OCI-LY7 (cell line): ENCODE measurements around the gene CTSZ. TPM values are rescaled to one million over a fixed set of nuclear protein-coding genes. Genes with fewer than 3 reads are reported as not detected.

Source experiments
- BruUV-seq: library from RNA; stranded (reverse); fragments of 400-500 nt; replicated peaks from 2 replicates; lab custom pipeline; 2021; lab: Mats Ljungman, UMichigan
- CTCF ChIA-PET: fragments of 300-600 bp; sonication (Branson Sonifier 250); formaldehyde crosslinking; loops from one replicate; lab custom pipeline; 2022; ENCODE audit warnings: antibody characterized with exemption; ENCODE audit not compliant: unreplicated experiment; lab: Charles Lee
- POLR2A ChIA-PET: fragments of 300-600 bp; sonication (Branson Sonifier 250); formaldehyde crosslinking; loops from one replicate; lab custom pipeline; 2022; ENCODE audit warnings: antibody characterized with exemption; lab: Charles Lee
- DNase-seq: peaks from one replicate; pipeline ENCODE4 v3.0.0-alpha.2; 2015; ENCODE audit warnings: low spot score
- H2AFZ ChIP-seq: fragments of 200-600 bp; sonication (generic), shearing (Covaris generic); 2 replicates; pipeline ENCODE4 v1.6.1; 2014; ENCODE audit warnings: mild to moderate bottlenecking, antibody characterized with exemption, low read length, moderate library complexity
- H3K27ac ChIP-seq: fragments of 200-600 bp; sonication (generic); 2 replicates; pipeline ENCODE4 v1.5.1; 2014; ENCODE audit warnings: mixed run types, low read depth, mild to moderate bottlenecking, moderate library complexity, low read length, inconsistent platforms; ENCODE audit not compliant: poor library complexity, severe bottlenecking
- H3K36me3 ChIP-seq: fragments of 200-600 bp; sonication (generic); 2 replicates; pipeline ENCODE4 v1.6.1; 2014; ENCODE audit warnings: mild to moderate bottlenecking, antibody characterized with exemption, low read length, moderate library complexity, mixed read lengths; ENCODE audit not compliant: insufficient read depth
- H3K4me1 ChIP-seq: fragments of 200-600 bp; sonication (generic); 2 replicates; pipeline ENCODE4 v1.5.1; 2014; ENCODE audit warnings: mild to moderate bottlenecking, low read length; ENCODE audit not compliant: insufficient read depth, poor library complexity, severe bottlenecking
- H3K4me2 ChIP-seq: fragments of 200-600 bp; sonication (generic); 2 replicates; pipeline ENCODE4 v1.6.1; 2014; ENCODE audit warnings: mild to moderate bottlenecking, low read length
- H3K4me3 ChIP-seq: fragments of 200-600 bp; sonication (generic); 2 replicates; pipeline ENCODE4 v1.5.1; 2014; ENCODE audit warnings: mild to moderate bottlenecking, low read depth, low read length; ENCODE audit not compliant: poor library complexity, severe bottlenecking
- H3K79me2 ChIP-seq: fragments of 200-600 bp; sonication (generic); 2 replicates; pipeline ENCODE4 v1.6.1; 2016; ENCODE audit warnings: low read depth, mild to moderate bottlenecking, low read length, moderate library complexity, mixed read lengths; ENCODE audit not compliant: insufficient read depth
- H3K9me2 ChIP-seq: fragments of 200-600 bp; sonication (generic); 2 replicates; pipeline ENCODE4 v1.6.1; 2016; ENCODE audit warnings: mild to moderate bottlenecking, low read length, mixed read lengths; ENCODE audit not compliant: insufficient read depth
- H3K9me3 ChIP-seq: fragments of 200-600 bp; sonication (generic); 2 replicates; pipeline ENCODE4 v1.6.1; 2014; ENCODE audit warnings: mild to moderate bottlenecking, mixed run types, low read length, mixed read lengths
- H4K20me1 ChIP-seq: fragments of 200-600 bp; sonication (generic); 2 replicates; pipeline ENCODE4 v1.6.1; 2014; ENCODE audit warnings: mild to moderate bottlenecking, antibody characterized with exemption, low read length, moderate library complexity, mixed read lengths; ENCODE audit not compliant: insufficient read depth
- CTCF ChIP-seq: fragments of 200-600 bp; sonication (generic); conservative IDR thresholded peaks from 2 replicates; pipeline ENCODE4 v1.5.1; 2014; ENCODE audit warnings: mild to moderate bottlenecking, antibody characterized with exemption, low read length, moderate library complexity, mixed read lengths
- EZH2phosphoT487 ChIP-seq: fragments of 200-600 bp; sonication (generic); IDR thresholded peaks from 2 replicates; pipeline ENCODE4 v1.6.1; 2018; ENCODE audit warnings: low read depth, borderline replicate concordance, mild to moderate bottlenecking, mixed run types, antibody characterized with exemption, low read length, moderate library complexity, mixed read lengths
- intact Hi-C: fragments of 100-400 bp; cut with micrococcal nuclease; formaldehyde crosslinking; loops from one replicate; pipeline ENCODE4 v1.10.0; 2022; ENCODE audit not compliant: unreplicated experiment
- total RNA-seq, 2 experiments: library from RNA; depleted of rRNA in 1 of 2; stranded (reverse); fragments of >200 nt in 1 of 2; shearing (Covaris generic) in 1 of 2; gene quantifications; 2 replicates each; pipeline ENCODE4 v1.2.3, GENCODE V29; 2014 to 2022

The CTSZ gene
- total RNA-seq, 2 experiments from 2014 or later = 50.5 to 114 TPM

- no peak for DNase-seq
- Histone ChIP-seq H3K4me2 (no peak overlapping the region), H3K4me3 (no peak overlapping the region), H4K20me1 (peaks cover 3% of the 10 kb centered on the region; the same call in 1 of the 2 replicates), H3K9me3 (no peaks in the 10 kb centered on the region), H3K27ac (no peak overlapping the region), H2AFZ (no peak overlapping the region), H3K4me1 (peaks cover 11% of the 10 kb centered on the region), H3K79me2 (no peaks in the 10 kb centered on the region), H3K9me2 (no peaks in the 10 kb centered on the region), H3K36me3 (peaks cover 91% of the 10 kb centered on the region)
- intact Hi-C loops = no loop called here
- ChIA-PET POLR2A (no interaction called here), CTCF (no interaction called here)
- TF ChIP-seq EZH2phosphoT487 (no peak), CTCF (no peak)
- no TSS peak for BruUV-seq
Observed at GRCh38 chr20:58997141-58997770, 9.8 kb downstream of the CTSZ start.

GRCh38 chr20:58996226-58996611 lies 10.8 kb downstream of the CTSZ start:
- no peak for TF ChIP-seq CTCF
- TF ChIP-seq EZH2phosphoT487 = no peak
- ChIA-PET CTCF (no interaction called here), POLR2A (no interaction called here)
- no peaks in the 10 kb centered on the region for H3K79me2 ChIP-seq
- H3K9me2 ChIP-seq = no peaks in the 10 kb centered on the region
- H3K4me3 ChIP-seq = no peak overlapping the region
- peaks cover 11% of the 10 kb centered on the region for H3K4me1 ChIP-seq
- no TSS peak for BruUV-seq
- H3K36me3 ChIP-seq = peaks cover 95% of the 10 kb centered on the region
- H3K4me2 ChIP-seq = no peak overlapping the region
- peaks cover 3% of the 10 kb centered on the region; the same call in 1 of the 2 replicates for H4K20me1 ChIP-seq
- intact Hi-C loops = no loop called here
- no peak for DNase-seq
- H3K9me3 ChIP-seq = no peaks in the 10 kb centered on the region
- H2AFZ ChIP-seq = no peak overlapping the region
- no peak overlapping the region for H3K27ac ChIP-seq
